GM23338 (cell line): ENCODE data around the gene GJA3. TPM values are rescaled to one million over a fixed set of nuclear protein-coding genes. Genes with fewer than 3 reads are reported as not detected.

ENCODE experiments used
- ATAC-seq: fragments of 200-7000 bp; cut with Tn5 transposase; 3 replicates; pipeline ENCODE4 v1.9.1; 2020
- DNase-seq: peaks from one replicate; pipeline ENCODE4 v3.0.0-alpha.2; 2015; ENCODE audit warnings: low spot score
- H2AFZ ChIP-seq: fragments of 200-600 bp; sonication (generic); 2 replicates; pipeline ENCODE4 v1.8.0; 2016; ENCODE audit warnings: antibody characterized with exemption, mild to moderate bottlenecking, moderate library complexity
- H3F3A ChIP-seq: fragments of 200-600 bp; sonication (generic); replicated peaks from 2 replicates; pipeline ENCODE4 v1.8.0; 2017; ENCODE audit warnings: antibody characterized with exemption, mixed run types, low read depth
- H3K27ac ChIP-seq: fragments of 200-600 bp; sonication (generic); 2 replicates; pipeline ENCODE4 v1.6.1; 2016; ENCODE audit warnings: low read depth
- H3K27me3 ChIP-seq: fragments of 200-600 bp; sonication (generic); 2 replicates; pipeline ENCODE4 v1.8.0; 2016; ENCODE audit warnings: mild to moderate bottlenecking, mixed run types, moderate library complexity; ENCODE audit not compliant: insufficient read depth
- H3K36me3 ChIP-seq: fragments of 200-600 bp; sonication (generic); 2 replicates; pipeline ENCODE4 v1.8.0; 2016; ENCODE audit warnings: mild to moderate bottlenecking; ENCODE audit not compliant: insufficient read depth
- H3K4me1 ChIP-seq: fragments of 200-600 bp; sonication (generic); 2 replicates; pipeline ENCODE4 v1.8.0; 2016; ENCODE audit warnings: mild to moderate bottlenecking, moderate library complexity; ENCODE audit not compliant: insufficient read depth
- H3K4me2 ChIP-seq: fragments of 200-600 bp; sonication (generic); 2 replicates; pipeline ENCODE4 v1.7.1; 2017; ENCODE audit warnings: mixed run types
- H3K4me3 ChIP-seq: fragments of 200-600 bp; sonication (generic); 2 replicates; pipeline ENCODE4 v1.6.1; 2016; ENCODE audit warnings: mixed run types
- H3K79me2 ChIP-seq: fragments of 200-600 bp; sonication (generic); replicated peaks from 2 replicates; pipeline ENCODE4 v1.8.0; 2017; ENCODE audit warnings: mild to moderate bottlenecking; ENCODE audit not compliant: insufficient read depth
- H3K9me2 ChIP-seq: fragments of 200-600 bp; sonication (generic); 2 replicates; pipeline ENCODE4 v1.8.0; 2017; ENCODE audit not compliant: insufficient read depth
- H4K20me1 ChIP-seq: fragments of 200-600 bp; sonication (generic); replicated peaks from 2 replicates; pipeline ENCODE4 v1.8.0; 2017; ENCODE audit warnings: mild to moderate bottlenecking; ENCODE audit not compliant: insufficient read depth
- H3K27ac Mint-ChIP-seq: 2 replicates; pipeline ENCODE4 v1.8.0; 2020; ENCODE audit warnings: inconsistent platforms, mild to moderate bottlenecking, moderate library complexity, mixed read lengths
- H3K27me3 Mint-ChIP-seq: 3 replicates; pipeline ENCODE4 v1.8.0; 2022; ENCODE audit warnings: low read depth, mild to moderate bottlenecking, moderate library complexity, mixed read lengths, inconsistent platforms; ENCODE audit not compliant: insufficient read depth, poor library complexity
- H3K36me3 Mint-ChIP-seq: 3 replicates; pipeline ENCODE4 v1.8.0; 2021; ENCODE audit warnings: low read depth, mild to moderate bottlenecking, inconsistent platforms, moderate library complexity, mixed read lengths
- H3K4me1 Mint-ChIP-seq: 3 replicates; pipeline ENCODE4 v1.8.0; 2020; ENCODE audit warnings: mild to moderate bottlenecking, inconsistent platforms, mixed read lengths
- H3K4me3 Mint-ChIP-seq: 3 replicates; pipeline ENCODE4 v1.8.0; 2021; ENCODE audit warnings: moderate library complexity, mild to moderate bottlenecking, inconsistent platforms, mixed read lengths
- H3K9me3 Mint-ChIP-seq: 3 replicates; pipeline ENCODE4 v1.8.0; 2020; ENCODE audit warnings: moderate library complexity, mild to moderate bottlenecking, inconsistent platforms, mixed read lengths
- EZH2 ChIP-seq: fragments of 200-600 bp; sonication (generic); IDR thresholded peaks from one replicate; pipeline ENCODE4 v1.8.0; 2017; ENCODE audit warnings: antibody characterized with exemption, mild to moderate bottlenecking, low read depth; ENCODE audit not compliant: unreplicated experiment
- EZH2phosphoT487 ChIP-seq: fragments of 200-600 bp; sonication (generic); IDR thresholded peaks from one replicate; pipeline ENCODE4 v1.8.1; 2018; ENCODE audit warnings: antibody characterized with exemption; ENCODE audit not compliant: unreplicated experiment
- JUNB ChIP-seq: IDR thresholded peaks from one replicate; pipeline ENCODE4 v1.6.1; 2016; ENCODE audit warnings: antibody characterized with exemption; ENCODE audit not compliant: unreplicated experiment
- NANOG ChIP-seq: IDR thresholded peaks from 2 replicates; pipeline ENCODE4 v1.6.1; 2016; ENCODE audit warnings: antibody characterized with exemption, borderline replicate concordance
- polyA plus RNA-seq: library from polyadenylated mRNA; unstranded; fragments of >200 nt; fragmentation: Nextera tagmentation; extraction: Ambion mirVana; gene quantifications from 2 replicates; pipeline ENCODE4 v1.2.1, GENCODE V29; 2016
- total RNA-seq: library from RNA; depleted of rRNA; stranded (reverse); fragments of >200 nt; shearing (Covaris generic); gene quantifications from 2 replicates; pipeline ENCODE4 v1.2.3, GENCODE V29; 2014
- TF ChIP-seq, protein P1 (sequence below): IDR thresholded peaks from one replicate; pipeline ENCODE4 v1.6.1; 2018; ENCODE audit warnings: antibody characterized with exemption; ENCODE audit not compliant: unreplicated experiment
- TF ChIP-seq, protein P2 (sequence below): IDR thresholded peaks from 2 replicates; pipeline ENCODE4 v1.6.1; 2016; ENCODE audit warnings: antibody characterized with exemption

Gene GJA3
- total and polyA plus RNA-seq, 2 experiments from 2014 or later = 0.17 to 0.23 TPM

GRCh38 chr13:20193162-20193906 lies 32.5 kb upstream of the GJA3 start:
- ATAC-seq (peak; percentile 15), DNase-seq (peak; percentile 27)
- no peak overlapping the region for H3K27ac Mint-ChIP-seq
- peaks cover 18% of the 10 kb centered on the region for H4K20me1 ChIP-seq
- H3K9me3 Mint-ChIP-seq = no peaks in the 10 kb centered on the region
- no peaks in the 10 kb centered on the region for H3K79me2 ChIP-seq
- peak overlapping the region; percentile 71 for H3K4me3 Mint-ChIP-seq
- peaks cover 78% of the 10 kb centered on the region for H3K27me3 Mint-ChIP-seq
- no peaks in the 10 kb centered on the region for H3K36me3 Mint-ChIP-seq
- TF ChIP-seq EZH2 (peak; percentile 94), EZH2phosphoT487 (peak; percentile 76)
- TF ChIP-seq, protein P1, sequence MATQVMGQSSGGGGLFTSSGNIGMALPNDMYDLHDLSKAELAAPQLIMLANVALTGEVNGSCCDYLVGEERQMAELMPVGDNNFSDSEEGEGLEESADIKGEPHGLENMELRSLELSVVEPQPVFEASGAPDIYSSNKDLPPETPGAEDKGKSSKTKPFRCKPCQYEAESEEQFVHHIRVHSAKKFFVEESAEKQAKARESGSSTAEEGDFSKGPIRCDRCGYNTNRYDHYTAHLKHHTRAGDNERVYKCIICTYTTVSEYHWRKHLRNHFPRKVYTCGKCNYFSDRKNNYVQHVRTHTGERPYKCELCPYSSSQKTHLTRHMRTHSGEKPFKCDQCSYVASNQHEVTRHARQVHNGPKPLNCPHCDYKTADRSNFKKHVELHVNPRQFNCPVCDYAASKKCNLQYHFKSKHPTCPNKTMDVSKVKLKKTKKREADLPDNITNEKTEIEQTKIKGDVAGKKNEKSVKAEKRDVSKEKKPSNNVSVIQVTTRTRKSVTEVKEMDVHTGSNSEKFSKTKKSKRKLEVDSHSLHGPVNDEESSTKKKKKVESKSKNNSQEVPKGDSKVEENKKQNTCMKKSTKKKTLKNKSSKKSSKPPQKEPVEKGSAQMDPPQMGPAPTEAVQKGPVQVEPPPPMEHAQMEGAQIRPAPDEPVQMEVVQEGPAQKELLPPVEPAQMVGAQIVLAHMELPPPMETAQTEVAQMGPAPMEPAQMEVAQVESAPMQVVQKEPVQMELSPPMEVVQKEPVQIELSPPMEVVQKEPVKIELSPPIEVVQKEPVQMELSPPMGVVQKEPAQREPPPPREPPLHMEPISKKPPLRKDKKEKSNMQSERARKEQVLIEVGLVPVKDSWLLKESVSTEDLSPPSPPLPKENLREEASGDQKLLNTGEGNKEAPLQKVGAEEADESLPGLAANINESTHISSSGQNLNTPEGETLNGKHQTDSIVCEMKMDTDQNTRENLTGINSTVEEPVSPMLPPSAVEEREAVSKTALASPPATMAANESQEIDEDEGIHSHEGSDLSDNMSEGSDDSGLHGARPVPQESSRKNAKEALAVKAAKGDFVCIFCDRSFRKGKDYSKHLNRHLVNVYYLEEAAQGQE = no peak
- H3K4me2 ChIP-seq = peak overlapping the region; percentile 96
- peaks cover 18% of the 10 kb centered on the region for H3K4me1 Mint-ChIP-seq
- peaks cover 19% of the 10 kb centered on the region for H3K4me1 ChIP-seq
- H2AFZ ChIP-seq = peak overlapping the region; percentile 95
- peaks cover 11% of the 10 kb centered on the region; the same call in 1 of the 2 replicates for H3F3A ChIP-seq
- peak overlapping the region; percentile 69 for H3K4me3 ChIP-seq
- peaks cover 93% of the 10 kb centered on the region for H3K27me3 ChIP-seq
- H3K9me2 ChIP-seq = no peaks in the 10 kb centered on the region
- no peak overlapping the region for H3K27ac ChIP-seq
- H3K36me3 ChIP-seq = no peaks in the 10 kb centered on the region; the same call in 1 of the 2 replicates

- H3K36me3 ChIP-seq = no peaks in the 10 kb centered on the region; the same call in 1 of the 2 replicates
- H3K4me1 ChIP-seq = peaks cover 19% of the 10 kb centered on the region
- no peak within 1 kb of the TSS for H3K27ac ChIP-seq
- peak within 1 kb of the TSS; percentile 95 for H2AFZ ChIP-seq
- peaks cover 94% of the 10 kb centered on the region for H3K27me3 ChIP-seq
- H3K79me2 ChIP-seq = no peaks in the 10 kb centered on the region
- H3K27ac Mint-ChIP-seq = no peak within 1 kb of the TSS
- H3K4me2 ChIP-seq = peak within 1 kb of the TSS; percentile 96
- no peaks in the 10 kb centered on the region for H3K36me3 Mint-ChIP-seq
- H3F3A ChIP-seq = peaks cover 11% of the 10 kb centered on the region; the same call in 1 of the 2 replicates
- H3K4me3 Mint-ChIP-seq = peak within 1 kb of the TSS; percentile 74
- TF ChIP-seq, protein P2, sequence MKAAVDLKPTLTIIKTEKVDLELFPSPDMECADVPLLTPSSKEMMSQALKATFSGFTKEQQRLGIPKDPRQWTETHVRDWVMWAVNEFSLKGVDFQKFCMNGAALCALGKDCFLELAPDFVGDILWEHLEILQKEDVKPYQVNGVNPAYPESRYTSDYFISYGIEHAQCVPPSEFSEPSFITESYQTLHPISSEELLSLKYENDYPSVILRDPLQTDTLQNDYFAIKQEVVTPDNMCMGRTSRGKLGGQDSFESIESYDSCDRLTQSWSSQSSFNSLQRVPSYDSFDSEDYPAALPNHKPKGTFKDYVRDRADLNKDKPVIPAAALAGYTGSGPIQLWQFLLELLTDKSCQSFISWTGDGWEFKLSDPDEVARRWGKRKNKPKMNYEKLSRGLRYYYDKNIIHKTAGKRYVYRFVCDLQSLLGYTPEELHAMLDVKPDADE = no peak
- TF ChIP-seq NANOG = no peak
- TF ChIP-seq JUNB = no peak
- no peak for TF ChIP-seq EZH2phosphoT487
- H3K4me1 Mint-ChIP-seq = peaks cover 18% of the 10 kb centered on the region
- H3K4me3 ChIP-seq = peak within 1 kb of the TSS; percentile 69
- peaks cover 18% of the 10 kb centered on the region for H4K20me1 ChIP-seq
- peak; percentile 43 for DNase-seq
- ATAC-seq = peak; percentile 40
- peaks cover 78% of the 10 kb centered on the region for H3K27me3 Mint-ChIP-seq
- H3K9me3 Mint-ChIP-seq = no peaks in the 10 kb centered on the region
- no peaks in the 10 kb centered on the region for H3K9me2 ChIP-seq
These were observed 31.9 kb upstream of the GJA3 start, which contains the start of gene GJB2 for GRCh38 chr13:20192836-20193161. Gene GJB2, minus strand, starts transcription at chr13:20192938. Its CDS starts 3,357 bp downstream, at chr13:20189581.
